Measurements from ENCODE around the gene B3GNT8.

GRCh38 chr19:41449079-41449864 is 22.1 kb upstream of the B3GNT8 start:
- TF ChIP-seq CTCF (conservative IDR thresholded peaks at IDR 0.05) (peak; percentile 98), EZH2 (IDR thresholded peaks at IDR 0.05; ENCODE audit: low read depth) (no peak)

All from PC-9 (cell line).